Measurements from ENCODE around the gene LRRC32. TPM values are rescaled to one million over a fixed set of nuclear protein-coding genes. Genes with fewer than 3 reads are reported as not detected.

LRRC32 gene
- total and polyA plus RNA-seq, 2 of the 4 experiments (the other 2 are of a cell fraction), result 5.2 to 13.7 TPM

DNA sequence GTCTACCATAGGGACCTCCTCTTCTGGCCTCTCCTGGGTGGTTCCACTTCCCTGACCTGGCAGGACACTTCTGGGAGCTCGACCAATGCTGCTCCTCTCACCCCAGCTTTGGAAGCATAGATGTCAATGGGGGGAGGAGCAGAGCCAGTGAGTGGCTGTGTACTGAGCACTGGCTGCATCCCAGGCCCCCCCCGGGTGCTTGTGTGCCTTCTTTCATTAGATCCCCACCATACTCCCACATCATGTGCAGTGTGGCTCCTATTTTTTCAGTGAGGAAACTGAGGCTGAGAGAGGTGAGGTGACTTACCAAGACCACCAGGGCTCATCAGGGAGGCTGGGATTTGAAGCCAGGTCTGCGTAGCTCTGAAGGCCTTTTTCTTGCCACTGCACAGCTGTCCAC, 44.3 kb downstream of the LRRC32 start:
- intact Hi-C loops (cut with micrococcal nuclease), result no loop called here
- H4K8ac ChIP-seq (ENCODE audit: low read depth in 2 of 2, low read length in 2 of 2), result no peak overlapping the region
- POLR2A ChIA-PET (ENCODE audit: unreplicated experiment), result no interaction called here

More for the DNA sequence above, 44.3 kb downstream of the LRRC32 start:
- Histone ChIP-seq H2BK5ac (ENCODE audit: low read depth, low read length, poor library complexity, severe bottlenecking) (no peak overlapping the region), H4K20me1 (ENCODE audit: insufficient read depth, low read length) (no peaks in the 10 kb centered on the region), H2AFZ (replicated peaks; ENCODE audit: low read length, poor library complexity) (no peak overlapping the region), H3K4me2 (ENCODE audit: low read depth, low read length) (no peak overlapping the region), H2BK15ac (ENCODE audit: low read depth, low read length) (no peak overlapping the region), H2AK5ac (ENCODE audit: low read depth, low read length) (no peak overlapping the region), H3K4me3 (ENCODE audit: insufficient read depth, low read depth, low read length) (no peak overlapping the region), H2BK120ac (ENCODE audit: low read depth, low read length) (no peak overlapping the region), H3K79me1 (ENCODE audit: low read depth in 1 of 2, low read length in 2 of 2) (no peaks in the 10 kb centered on the region), H3K56ac (ENCODE audit: extremely low read depth, insufficient read depth, low read length) (no peak overlapping the region), H2AK9ac (replicated peaks; ENCODE audit: low read depth, low read length, poor library complexity) (peak overlapping the region; percentile 79), H3K27me3 (ENCODE audit: control insufficient read depth, insufficient read depth, low read length) (no peaks in the 10 kb centered on the region), H4K91ac (ENCODE audit: insufficient read depth, low read depth, low read length) (no peak overlapping the region), H3K14ac (replicated peaks; ENCODE audit: low read depth, low read length) (no peak overlapping the region), H3K36me3 (ENCODE audit: control insufficient read depth, insufficient read depth, low read length) (no peaks in the 10 kb centered on the region), H3K9me3 (ENCODE audit: control insufficient read depth, insufficient read depth, low read length) (peaks cover 6% of the 10 kb centered on the region), H4K5ac (ENCODE audit: low read depth, low read length) (no peak overlapping the region), H2BK20ac (ENCODE audit: low read depth, low read length) (no peak overlapping the region), H3K23ac (ENCODE audit: low read depth, low read length) (no peak overlapping the region), H3K4me1 (ENCODE audit: control insufficient read depth, insufficient read depth, low read length) (peaks cover 31% of the 10 kb centered on the region), H3K9ac (ENCODE audit: low read depth, low read length) (no peak overlapping the region), H3K27ac (ENCODE audit: insufficient read depth, low read length) (no peak overlapping the region), H3K9me1 (ENCODE audit: insufficient read depth, low read length) (peaks cover 18% of the 10 kb centered on the region; the same call in 1 of the 2 replicates), H3K18ac (ENCODE audit: low read depth, low read length) (no peak overlapping the region), H3K4ac (ENCODE audit: low read depth, low read length) (no peak overlapping the region)
- CTCF ChIA-PET, result no interaction called here
- in situ Hi-C loops (cut with MboI; ENCODE audit: low sequenced_read_pairs), result no loop called here
- no CpG with 5 or more reads among the region's 3 CpGs for WGBS, 2 experiments (ENCODE audit: extremely low coverage in 2 of 2, insufficient read length in 1 of 2)
- no TSS peak for BruUV-seq (replicated peaks)
- dilution Hi-C loops (cut with HindIII; ENCODE audit: low sequenced_read_pairs, unreplicated experiment), result no loop called here
- TF ChIP-seq MXI1 (IDR thresholded peaks at IDR 0.05; ENCODE audit: borderline replicate concordance, low read depth, low read length) (no peak), MAZ (IDR thresholded peaks at IDR 0.05; ENCODE audit: borderline replicate concordance, low read depth, low read length) (no peak), CEBPB (IDR thresholded peaks at IDR 0.05; ENCODE audit: low read depth, low read length) (no peak), FOS (IDR thresholded peaks at IDR 0.05; ENCODE audit: low read depth, low read length) (no peak), CHD1 (IDR thresholded peaks at IDR 0.05; ENCODE audit: low read depth, low read length) (no peak), SMC3 (IDR thresholded peaks at IDR 0.05; ENCODE audit: low read depth, low read length) (no peak), RAD21 (IDR thresholded peaks at IDR 0.05; ENCODE audit: low read length) (no peak), POLR2A (IDR thresholded peaks at IDR 0.05; ENCODE audit: low read depth, low read length) (no peak), NFE2L2 (IDR thresholded peaks at IDR 0.05; ENCODE audit: low read depth, low read length) (no peak), MAFK (IDR thresholded peaks at IDR 0.05; ENCODE audit: low read depth, low read length) (no peak), RCOR1 (IDR thresholded peaks at IDR 0.05; ENCODE audit: insufficient replicate concordance, low read length) (no peak), BHLHE40 (IDR thresholded peaks at IDR 0.05; ENCODE audit: low read depth, low read length) (no peak), RFX5 (IDR thresholded peaks at IDR 0.05; ENCODE audit: low read depth, low read length) (no peak)
- TF ChIP-seq, protein P1, sequence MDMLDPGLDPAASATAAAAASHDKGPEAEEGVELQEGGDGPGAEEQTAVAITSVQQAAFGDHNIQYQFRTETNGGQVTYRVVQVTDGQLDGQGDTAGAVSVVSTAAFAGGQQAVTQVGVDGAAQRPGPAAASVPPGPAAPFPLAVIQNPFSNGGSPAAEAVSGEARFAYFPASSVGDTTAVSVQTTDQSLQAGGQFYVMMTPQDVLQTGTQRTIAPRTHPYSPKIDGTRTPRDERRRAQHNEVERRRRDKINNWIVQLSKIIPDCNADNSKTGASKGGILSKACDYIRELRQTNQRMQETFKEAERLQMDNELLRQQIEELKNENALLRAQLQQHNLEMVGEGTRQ (IDR thresholded peaks at IDR 0.05; ENCODE audit: low read depth, low read length), result no peak
- TF ChIP-seq, protein P2, sequence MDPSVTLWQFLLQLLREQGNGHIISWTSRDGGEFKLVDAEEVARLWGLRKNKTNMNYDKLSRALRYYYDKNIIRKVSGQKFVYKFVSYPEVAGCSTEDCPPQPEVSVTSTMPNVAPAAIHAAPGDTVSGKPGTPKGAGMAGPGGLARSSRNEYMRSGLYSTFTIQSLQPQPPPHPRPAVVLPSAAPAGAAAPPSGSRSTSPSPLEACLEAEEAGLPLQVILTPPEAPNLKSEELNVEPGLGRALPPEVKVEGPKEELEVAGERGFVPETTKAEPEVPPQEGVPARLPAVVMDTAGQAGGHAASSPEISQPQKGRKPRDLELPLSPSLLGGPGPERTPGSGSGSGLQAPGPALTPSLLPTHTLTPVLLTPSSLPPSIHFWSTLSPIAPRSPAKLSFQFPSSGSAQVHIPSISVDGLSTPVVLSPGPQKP (IDR thresholded peaks at IDR 0.05; ENCODE audit: borderline replicate concordance, low read depth, low read length), result no peak
- TF ChIP-seq, protein P3, sequence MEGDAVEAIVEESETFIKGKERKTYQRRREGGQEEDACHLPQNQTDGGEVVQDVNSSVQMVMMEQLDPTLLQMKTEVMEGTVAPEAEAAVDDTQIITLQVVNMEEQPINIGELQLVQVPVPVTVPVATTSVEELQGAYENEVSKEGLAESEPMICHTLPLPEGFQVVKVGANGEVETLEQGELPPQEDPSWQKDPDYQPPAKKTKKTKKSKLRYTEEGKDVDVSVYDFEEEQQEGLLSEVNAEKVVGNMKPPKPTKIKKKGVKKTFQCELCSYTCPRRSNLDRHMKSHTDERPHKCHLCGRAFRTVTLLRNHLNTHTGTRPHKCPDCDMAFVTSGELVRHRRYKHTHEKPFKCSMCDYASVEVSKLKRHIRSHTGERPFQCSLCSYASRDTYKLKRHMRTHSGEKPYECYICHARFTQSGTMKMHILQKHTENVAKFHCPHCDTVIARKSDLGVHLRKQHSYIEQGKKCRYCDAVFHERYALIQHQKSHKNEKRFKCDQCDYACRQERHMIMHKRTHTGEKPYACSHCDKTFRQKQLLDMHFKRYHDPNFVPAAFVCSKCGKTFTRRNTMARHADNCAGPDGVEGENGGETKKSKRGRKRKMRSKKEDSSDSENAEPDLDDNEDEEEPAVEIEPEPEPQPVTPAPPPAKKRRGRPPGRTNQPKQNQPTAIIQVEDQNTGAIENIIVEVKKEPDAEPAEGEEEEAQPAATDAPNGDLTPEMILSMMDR (conservative IDR thresholded peaks at IDR 0.05; ENCODE audit: low read depth, low read length), result no peak
- no peak for ATAC-seq (ENCODE audit: low read depth)
- no peak for DNase-seq

All from IMR-90 (cell line).